Measurements from ENCODE around the gene SMAD3. TPM values are rescaled to one million over a fixed set of nuclear protein-coding genes. Genes with fewer than 3 reads are reported as not detected.

Gene SMAD3
- total RNA-seq, 4 donors from 2014 or later, result 25.3 to 54.2 (median 40.0) TPM

- no peak for TF ChIP-seq CTCF (IDR thresholded peaks at IDR 0.05; ENCODE audit: low read depth)
Observed at GRCh38 chr15:67140078-67140833, 74.9 kb downstream of the SMAD3 start.

- no peak for TF ChIP-seq CTCF (IDR thresholded peaks at IDR 0.05; ENCODE audit: low read depth)
Observed at GRCh38 chr15:67142092-67142766, 76.8 kb downstream of the SMAD3 start.

DNA sequence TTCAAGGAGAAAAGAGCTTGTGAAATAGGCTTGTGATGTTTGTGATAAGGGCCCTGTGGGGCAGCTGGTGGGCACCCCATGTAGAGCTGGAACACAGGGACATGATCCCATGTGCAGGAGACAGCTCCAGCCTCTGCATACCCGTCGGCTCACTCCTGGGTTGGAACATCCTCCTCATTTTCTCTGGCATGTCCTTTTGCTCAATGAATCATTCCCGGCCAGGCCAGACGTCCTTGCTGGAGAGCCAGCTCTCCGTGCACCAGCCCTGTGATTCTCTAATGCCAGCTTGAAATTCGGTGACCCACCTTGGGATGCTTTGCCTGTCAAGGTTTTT, 77.3 kb downstream of the SMAD3 start:
- TF ChIP-seq CTCF (IDR thresholded peaks at IDR 0.05; ENCODE audit: low read depth), result no peak

DNA sequence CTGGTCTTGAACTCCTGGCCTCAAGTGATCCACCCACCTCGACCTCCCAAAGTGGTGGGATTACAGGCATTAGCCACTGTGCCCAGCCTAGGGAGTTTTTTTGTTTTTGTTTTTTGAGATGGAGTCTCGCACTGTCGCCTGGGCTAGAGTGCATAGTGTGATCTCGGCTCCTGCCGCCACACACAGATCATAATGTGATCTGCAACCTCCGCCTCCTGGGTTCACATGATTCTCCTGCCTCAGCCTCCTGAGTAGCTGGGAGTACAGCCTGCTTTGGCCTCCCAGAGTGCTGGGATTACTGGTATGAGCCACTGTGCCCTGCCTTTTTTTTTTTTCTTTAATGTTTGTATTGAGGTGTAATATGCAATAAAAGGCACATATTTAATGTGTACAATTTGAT, 78.2 kb downstream of the SMAD3 start:
- TF ChIP-seq CTCF (IDR thresholded peaks at IDR 0.05; ENCODE audit: low read depth), result no peak

GRCh38 chr15:67144609-67145311, 79.4 kb downstream of the SMAD3 start:
- TF ChIP-seq CTCF (IDR thresholded peaks at IDR 0.05; ENCODE audit: low read depth), result no peak

DNA sequence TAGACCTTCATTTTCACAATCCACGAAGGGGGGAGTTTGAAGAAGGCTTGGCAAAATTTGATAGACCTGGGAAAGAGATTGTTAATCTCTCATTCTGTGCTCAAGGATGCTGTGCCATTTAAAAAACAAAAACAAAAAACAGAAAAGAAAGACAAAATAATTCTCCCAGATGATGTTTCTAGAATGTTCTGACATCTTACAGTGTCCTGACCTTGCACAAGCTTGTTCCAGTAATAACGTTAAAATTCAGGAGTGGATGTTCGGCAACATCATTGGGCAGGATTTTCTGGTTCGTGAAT, 79.9 kb downstream of the SMAD3 start:
- no peak for TF ChIP-seq CTCF (IDR thresholded peaks at IDR 0.05; ENCODE audit: low read depth)

- no peak for TF ChIP-seq CTCF (IDR thresholded peaks at IDR 0.05; ENCODE audit: low read depth)
Observed at GRCh38 chr15:67145710-67146109, 80.3 kb downstream of the SMAD3 start.

Data from subcutaneous adipose tissue (tissue), 4 donors.